ENCODE measurements around the gene DOCK10.

The DOCK10 gene

GRCh38 chr2:225041207-225041850 lies 939 bp downstream of the DOCK10 start:
- DNase-seq (ENCODE audit: low read depth, low spot score) = peak; percentile 33

GRCh38 chr2:225040856-225041206 lies 1.4 kb downstream of the DOCK10 start:
- no peak for DNase-seq (ENCODE audit: low read depth, low spot score)

GRCh38 chr2:225040142-225040541 lies 2.1 kb downstream of the DOCK10 start:
- no peak for DNase-seq (ENCODE audit: low read depth, low spot score)

GRCh38 chr2:225038231-225038523 lies 4.1 kb downstream of the DOCK10 start:
- no peak for DNase-seq (ENCODE audit: low read depth, low spot score)

GRCh38 chr2:225037415-225038230 lies 4.6 kb downstream of the DOCK10 start:
- DNase-seq (ENCODE audit: low read depth, low spot score) = no peak

GRCh38 chr2:225036431-225036830 lies 5.8 kb downstream of the DOCK10 start:
- no peak for DNase-seq (ENCODE audit: low read depth, low spot score)

- no peak for DNase-seq (ENCODE audit: low read depth, low spot score)
Measured at GRCh38 chr2:225033440-225034318, 8.6 kb downstream of the DOCK10 start.

- no peak for DNase-seq (ENCODE audit: low read depth, low spot score)
Measured at GRCh38 chr2:225032246-225032645, 10.0 kb downstream of the DOCK10 start.

- DNase-seq (ENCODE audit: low read depth, low spot score) = no peak
Measured at GRCh38 chr2:225031599-225031998, 10.7 kb downstream of the DOCK10 start.

GRCh38 chr2:225030893-225031292 lies 11.4 kb downstream of the DOCK10 start:
- DNase-seq (ENCODE audit: low read depth, low spot score) = no peak

- DNase-seq (ENCODE audit: low read depth, low spot score) = no peak
Measured at GRCh38 chr2:225030203-225030602, 12.1 kb downstream of the DOCK10 start.

- no peak for DNase-seq (ENCODE audit: low read depth, low spot score)
Measured at GRCh38 chr2:225028572-225028971, 13.7 kb downstream of the DOCK10 start.

- no peak for DNase-seq (ENCODE audit: low read depth, low spot score)
Measured at GRCh38 chr2:225027061-225027762, 15.1 kb downstream of the DOCK10 start.

GRCh38 chr2:225025917-225026571 lies 16.2 kb downstream of the DOCK10 start:
- DNase-seq (ENCODE audit: low read depth, low spot score) = no peak

- no peak for DNase-seq (ENCODE audit: low read depth, low spot score)
Measured at GRCh38 chr2:225022188-225022587, 20.1 kb downstream of the DOCK10 start.

- no peak for DNase-seq (ENCODE audit: low read depth, low spot score)
Measured at GRCh38 chr2:225020168-225020849, 22.0 kb downstream of the DOCK10 start.

GRCh38 chr2:225019105-225019504 lies 23.2 kb downstream of the DOCK10 start:
- DNase-seq (ENCODE audit: low read depth, low spot score) = no peak

GRCh38 chr2:225017713-225018112 lies 24.6 kb downstream of the DOCK10 start:
- DNase-seq (ENCODE audit: low read depth, low spot score) = no peak

- DNase-seq (ENCODE audit: low read depth, low spot score) = no peak
Measured at GRCh38 chr2:225017098-225017685, 25.1 kb downstream of the DOCK10 start.
